MM.1S (cell line): ENCODE data around the gene SP6.

Experiments
- DNase-seq: peaks from one replicate; pipeline ENCODE4 v3.0.0-alpha.2; 2015
- H2AFZ ChIP-seq: fragments of 300-600 bp; sonication (generic); 2 replicates; pipeline ENCODE4 v1.6.0; 2016; ENCODE audit warnings: antibody characterized with exemption, low read length
- H3F3A ChIP-seq: fragments of 300-600 bp; sonication (generic); 2 replicates; pipeline ENCODE4 v1.6.1; 2016; ENCODE audit warnings: mild to moderate bottlenecking, antibody characterized with exemption, low read length, moderate library complexity, mixed read lengths; ENCODE audit not compliant: insufficient read depth
- H3K27ac ChIP-seq: fragments of 300-600 bp; sonication (generic); 2 replicates; pipeline ENCODE4 v1.5.1; 2016; ENCODE audit warnings: mild to moderate bottlenecking, low read length
- H3K27me3 ChIP-seq: fragments of 300-600 bp; sonication (generic); replicated peaks from 2 replicates; pipeline ENCODE4 v1.6.0; 2016; ENCODE audit warnings: low read length; ENCODE audit not compliant: insufficient read depth
- H3K36me3 ChIP-seq: fragments of 300-600 bp; sonication (generic); replicated peaks from 2 replicates; pipeline ENCODE4 v1.6.1; 2016; ENCODE audit warnings: mild to moderate bottlenecking, low read length, mixed read lengths; ENCODE audit not compliant: insufficient read depth
- H3K4me1 ChIP-seq: fragments of 300-600 bp; sonication (generic); 2 replicates; pipeline ENCODE4 v1.6.1; 2016; ENCODE audit warnings: low read length, mixed read lengths
- H3K4me2 ChIP-seq: fragments of 300-600 bp; sonication (generic); 2 replicates; pipeline ENCODE4 v1.6.0; 2016; ENCODE audit warnings: low read depth, low read length
- H3K4me3 ChIP-seq: fragments of 300-600 bp; sonication (generic); 2 replicates; pipeline ENCODE4 v1.5.1; 2016; ENCODE audit warnings: low read length, mixed read lengths
- H3K79me2 ChIP-seq: fragments of 300-600 bp; sonication (generic); 2 replicates; pipeline ENCODE4 v1.6.1; 2016; ENCODE audit warnings: mixed run types, low read length, mixed read lengths
- H3K9ac ChIP-seq: fragments of 300-600 bp; sonication (generic); 2 replicates; pipeline ENCODE4 v1.6.1; 2016; ENCODE audit warnings: low read length, mixed read lengths
- H3K9me2 ChIP-seq: fragments of 300-600 bp; sonication (generic); replicated peaks from 2 replicates; pipeline ENCODE4 v1.6.1; 2016; ENCODE audit warnings: mild to moderate bottlenecking, low read length, mixed read lengths; ENCODE audit not compliant: insufficient read depth
- H3K9me3 ChIP-seq: fragments of 300-600 bp; sonication (generic); replicated peaks from 2 replicates; pipeline ENCODE4 v1.6.1; 2016; ENCODE audit warnings: mild to moderate bottlenecking, low read length, mixed read lengths; ENCODE audit not compliant: insufficient read depth
- H4K20me1 ChIP-seq: fragments of 300-600 bp; sonication (generic); 2 replicates; pipeline ENCODE4 v1.6.1; 2016; ENCODE audit warnings: mild to moderate bottlenecking, low read length, moderate library complexity, mixed read lengths; ENCODE audit not compliant: insufficient read depth
- CTCF ChIP-seq: fragments of 300-600 bp; sonication (generic); IDR thresholded peaks from 2 replicates; pipeline ENCODE4 v1.5.1; 2016; ENCODE audit warnings: antibody characterized with exemption, low read length, mixed read lengths
- EZH2 ChIP-seq: fragments of 300-600 bp; sonication (generic); optimal IDR thresholded peaks from 2 replicates; pipeline ENCODE3; 2017; ENCODE audit warnings: low read depth, mild to moderate bottlenecking, antibody characterized with exemption, low read length, mixed read lengths
- EZH2phosphoT487 ChIP-seq: fragments of 300-600 bp; sonication (generic); IDR thresholded peaks from 2 replicates; pipeline ENCODE4 v1.6.1; 2018; ENCODE audit warnings: antibody characterized with exemption, low read length

SP6 gene

GRCh38 chr17:47812146-47812920 lies 38.6 kb downstream of the SP6 start:
- TF ChIP-seq EZH2 (no peak), CTCF (no peak), EZH2phosphoT487 (no peak)
- H3K4me1 ChIP-seq = no peaks in the 10 kb centered on the region
- no peaks in the 10 kb centered on the region for H3K36me3 ChIP-seq

GRCh38 chr17:47811709-47812108 lies 39.3 kb downstream of the SP6 start:
- H3K4me2 ChIP-seq = no peak overlapping the region
- no peaks in the 10 kb centered on the region for H3K27me3 ChIP-seq
- H4K20me1 ChIP-seq = no peaks in the 10 kb centered on the region
- H3K4me3 ChIP-seq = no peak overlapping the region
- no peak for DNase-seq
- H2AFZ ChIP-seq = no peak overlapping the region
- no peaks in the 10 kb centered on the region for H3K36me3 ChIP-seq
- no peaks in the 10 kb centered on the region for H3K79me2 ChIP-seq
- no peaks in the 10 kb centered on the region for H3K4me1 ChIP-seq
- no peak overlapping the region for H3K9ac ChIP-seq
- no peak overlapping the region for H3K27ac ChIP-seq
- no peaks in the 10 kb centered on the region for H3K9me3 ChIP-seq
- TF ChIP-seq EZH2 (no peak), CTCF (no peak), EZH2phosphoT487 (no peak)
- H3F3A ChIP-seq = no peaks in the 10 kb centered on the region
- no peaks in the 10 kb centered on the region for H3K9me2 ChIP-seq

More at GRCh38 chr17:47812146-47812920, 38.6 kb downstream of the SP6 start:
- no peaks in the 10 kb centered on the region for H3F3A ChIP-seq
- H2AFZ ChIP-seq = no peak overlapping the region
- H3K9me2 ChIP-seq = no peaks in the 10 kb centered on the region
- H4K20me1 ChIP-seq = no peaks in the 10 kb centered on the region
- no peak overlapping the region for H3K4me2 ChIP-seq
- H3K27me3 ChIP-seq = no peaks in the 10 kb centered on the region
- H3K4me3 ChIP-seq = no peak overlapping the region
- no peak for DNase-seq
- H3K27ac ChIP-seq = no peak overlapping the region
- H3K9me3 ChIP-seq = no peaks in the 10 kb centered on the region
- H3K79me2 ChIP-seq = no peaks in the 10 kb centered on the region
- no peak overlapping the region for H3K9ac ChIP-seq

GRCh38 chr17:47810901-47811635 lies 39.9 kb downstream of the SP6 start:
- Histone ChIP-seq H4K20me1 (no peaks in the 10 kb centered on the region), H3K9ac (no peak overlapping the region), H3K27me3 (no peaks in the 10 kb centered on the region), H3K9me3 (no peaks in the 10 kb centered on the region), H3F3A (no peaks in the 10 kb centered on the region), H3K27ac (no peak overlapping the region), H3K79me2 (no peaks in the 10 kb centered on the region), H3K4me2 (no peak overlapping the region), H3K9me2 (no peaks in the 10 kb centered on the region), H2AFZ (no peak overlapping the region), H3K36me3 (no peaks in the 10 kb centered on the region), H3K4me1 (no peaks in the 10 kb centered on the region), H3K4me3 (no peak overlapping the region)
- TF ChIP-seq EZH2 = no peak
- TF ChIP-seq CTCF = no peak
- TF ChIP-seq EZH2phosphoT487 = no peak
- no peak for DNase-seq
